Measurements from ENCODE around the gene ZNRF1. TPM values are rescaled to one million over a fixed set of nuclear protein-coding genes. Genes with fewer than 3 reads are reported as not detected.
A peak's percentile ranks its signal among the peaks of the same experiment; 100 is the strongest.

Gene ZNRF1
- total and polyA plus RNA-seq, 2 of the 13 experiments (the other 11 are each of a cell fraction or from before 2014, with no cell fraction given), result 43.9 to 58.7 TPM

GRCh38 chr16:74997042-74997491 is 1.8 kb upstream of the ZNRF1 start (continued):
- TF ChIP-seq FOXO1 (CRISPR knock-in tag; IDR thresholded peaks at IDR 0.05), result peak; percentile 55; the same call in 1 of the 2 replicates
- peak; percentile 10; the same call in 1 of the 2 replicates for TF ChIP-seq NR2F6 (IDR thresholded peaks at IDR 0.05)
- TF ChIP-seq NR2F6 (CRISPR knock-in tag; IDR thresholded peaks at IDR 0.05), result peak; percentile 72
- peak; percentile 83 for TF ChIP-seq SAP130 (CRISPR knock-in tag; IDR thresholded peaks at IDR 0.05; ENCODE audit: low read depth)
- 0 out of 2 replicates have a peak, but pooled peaks have one; percentile 45 for TF ChIP-seq ZKSCAN5 (CRISPR knock-in tag; IDR thresholded peaks at IDR 0.05)
- TF ChIP-seq SALL1 (CRISPR knock-in tag; IDR thresholded peaks at IDR 0.05), result peak; percentile 87
- 0 out of 2 replicates have a peak, but pooled peaks have one; percentile 40 for TF ChIP-seq SNAPC2 (CRISPR knock-in tag; IDR thresholded peaks at IDR 0.05)
- TF ChIP-seq NFIC (IDR thresholded peaks at IDR 0.05; ENCODE audit: low read length), result no peak
- TF ChIP-seq ATF4 (CRISPR knock-in tag; IDR thresholded peaks at IDR 0.05), result peak in 1 of 2 experiments; percentile 96; a peak in 2 of 4 replicates
- no peak for TF ChIP-seq ZNF552 (CRISPR knock-in tag; IDR thresholded peaks at IDR 0.05; ENCODE audit: borderline replicate concordance)
- TF ChIP-seq ELF3 (CRISPR knock-in tag; IDR thresholded peaks at IDR 0.05), result peak; percentile 24; the same call in 1 of the 2 replicates
- TF ChIP-seq CEBPB (IDR thresholded peaks at IDR 0.05; ENCODE audit: borderline replicate concordance, low read depth, low read length), result peak; percentile 61; the same call in 1 of the 2 replicates
- peak; percentile 65; the same call in 1 of the 2 replicates for TF ChIP-seq RARA (CRISPR knock-in tag; IDR thresholded peaks at IDR 0.05)
- TF ChIP-seq ARID5B (CRISPR knock-in tag; IDR thresholded peaks at IDR 0.05), result peak; percentile 75
- TF ChIP-seq SOX13 (IDR thresholded peaks at IDR 0.05), result no peak
- peak in 1 of 2 experiments; percentile 74; a peak in 2 of 4 replicates for TF ChIP-seq SOX13 (CRISPR knock-in tag; conservative IDR thresholded peaks at IDR 0.05 in 1 of 2, IDR thresholded peaks at IDR 0.05 in 1 of 2)
- TF ChIP-seq ZKSCAN8 (CRISPR knock-in tag; IDR thresholded peaks at IDR 0.05; ENCODE audit: borderline replicate concordance), result no peak
- no peak for TF ChIP-seq CBX1 (IDR thresholded peaks at IDR 0.05; ENCODE audit: low read depth)
- peak; percentile 25; the same call in 1 of the 2 replicates for TF ChIP-seq POLR2AphosphoS5 (IDR thresholded peaks at IDR 0.05; ENCODE audit: low read depth, low read length)
- TF ChIP-seq NKX3-1 (CRISPR knock-in tag; IDR thresholded peaks at IDR 0.05), result peak; percentile 30; the same call in 1 of the 2 replicates
- TF ChIP-seq ZHX2 (IDR thresholded peaks at IDR 0.05; ENCODE audit: low read depth), result peak; percentile 58; the same call in 1 of the 2 replicates
- no peak for TF ChIP-seq ZHX2 (CRISPR knock-in tag; IDR thresholded peaks at IDR 0.05; ENCODE audit: borderline replicate concordance)

All from HepG2 (cell line).